ENCODE data around the gene CERS6.

CERS6 gene

GRCh38 chr2:168594778-168595177, 138.7 kb downstream of the CERS6 start:
- peak; percentile 45 for ATAC-seq
- Mint-ChIP-seq H3K9me3 (no peaks in the 10 kb centered on the region), H3K36me3 (no peaks in the 10 kb centered on the region), H3K4me3 (no peak overlapping the region), H3K4me1 (peaks cover 15% of the 10 kb centered on the region), H3K27ac (no peak overlapping the region)
- DNase-seq (ENCODE audit: low spot score in 2 of 2): no peak

GRCh38 chr2:168596881-168597655, 141.0 kb downstream of the CERS6 start:
- Mint-ChIP-seq H3K36me3 (no peaks in the 10 kb centered on the region), H3K9me3 (no peaks in the 10 kb centered on the region), H3K27ac (no peak overlapping the region), H3K4me3 (no peak overlapping the region), H3K4me1 (peaks cover 11% of the 10 kb centered on the region)
- ATAC-seq: peak; percentile 50
- DNase-seq (ENCODE audit: low spot score in 2 of 2): no peak

- H3K4me1 Mint-ChIP-seq: peaks cover 4% of the 10 kb centered on the region
- no peak for ATAC-seq
- DNase-seq (ENCODE audit: low spot score in 2 of 2): no peak
- peaks cover 6% of the 10 kb centered on the region for H3K9me3 Mint-ChIP-seq
- no peaks in the 10 kb centered on the region for H3K36me3 Mint-ChIP-seq
- no peak overlapping the region for H3K27ac Mint-ChIP-seq
- H3K4me3 Mint-ChIP-seq: no peak overlapping the region
These were observed 143.7 kb downstream of the CERS6 start for GRCh38 chr2:168599738-168600137.

GRCh38 chr2:168600949-168601348, 144.9 kb downstream of the CERS6 start:
- H3K9me3 Mint-ChIP-seq: peaks cover 13% of the 10 kb centered on the region
- H3K36me3 Mint-ChIP-seq: no peaks in the 10 kb centered on the region
- DNase-seq (ENCODE audit: low spot score in 2 of 2) (no peak), ATAC-seq (no peak)
- H3K4me1 Mint-ChIP-seq: no peaks in the 10 kb centered on the region
- H3K27ac Mint-ChIP-seq: no peak overlapping the region
- H3K4me3 Mint-ChIP-seq: no peak overlapping the region

- no peak overlapping the region for H3K27ac Mint-ChIP-seq
- H3K9me3 Mint-ChIP-seq: peaks cover 13% of the 10 kb centered on the region
- no peaks in the 10 kb centered on the region for H3K4me1 Mint-ChIP-seq
- H3K4me3 Mint-ChIP-seq: no peak overlapping the region
- no peak for DNase-seq (ENCODE audit: low spot score in 2 of 2)
- no peaks in the 10 kb centered on the region for H3K36me3 Mint-ChIP-seq
- ATAC-seq: no peak
These were observed 145.7 kb downstream of the CERS6 start for GRCh38 chr2:168601741-168602140.

- ATAC-seq (no peak), DNase-seq (ENCODE audit: low spot score in 2 of 2) (no peak)
- no peak overlapping the region for H3K4me3 Mint-ChIP-seq
- no peaks in the 10 kb centered on the region for H3K36me3 Mint-ChIP-seq
- H3K4me1 Mint-ChIP-seq: no peaks in the 10 kb centered on the region
- peaks cover 13% of the 10 kb centered on the region for H3K9me3 Mint-ChIP-seq
- no peak overlapping the region for H3K27ac Mint-ChIP-seq
These were observed 146.3 kb downstream of the CERS6 start for GRCh38 chr2:168602379-168602778.

- peaks cover 13% of the 10 kb centered on the region for H3K9me3 Mint-ChIP-seq
- no peak for DNase-seq (ENCODE audit: low spot score in 2 of 2)
- no peaks in the 10 kb centered on the region for H3K36me3 Mint-ChIP-seq
- ATAC-seq: no peak
- H3K4me3 Mint-ChIP-seq: no peak overlapping the region
- H3K4me1 Mint-ChIP-seq: no peaks in the 10 kb centered on the region
- H3K27ac Mint-ChIP-seq: no peak overlapping the region
These were observed 146.9 kb downstream of the CERS6 start for GRCh38 chr2:168602846-168603401.

GRCh38 chr2:168603439-168603961, 147.4 kb downstream of the CERS6 start:
- ATAC-seq: no peak
- Mint-ChIP-seq H3K27ac (no peak overlapping the region), H3K4me3 (no peak overlapping the region), H3K4me1 (no peaks in the 10 kb centered on the region), H3K9me3 (peaks cover 13% of the 10 kb centered on the region), H3K36me3 (no peaks in the 10 kb centered on the region)
- DNase-seq (ENCODE audit: low spot score in 2 of 2): no peak

GRCh38 chr2:168604252-168604651, 148.2 kb downstream of the CERS6 start:
- DNase-seq (ENCODE audit: low spot score in 2 of 2) (no peak), ATAC-seq (no peak)
- Mint-ChIP-seq H3K27ac (no peak overlapping the region), H3K4me3 (no peak overlapping the region), H3K9me3 (peaks cover 13% of the 10 kb centered on the region), H3K36me3 (no peaks in the 10 kb centered on the region), H3K4me1 (no peaks in the 10 kb centered on the region)

- Mint-ChIP-seq H3K4me3 (no peak overlapping the region), H3K9me3 (peaks cover 13% of the 10 kb centered on the region), H3K36me3 (no peaks in the 10 kb centered on the region), H3K4me1 (peaks cover 4% of the 10 kb centered on the region), H3K27ac (no peak overlapping the region)
- ATAC-seq (no peak), DNase-seq (ENCODE audit: low spot score in 2 of 2) (no peak)
These were observed 151.9 kb downstream of the CERS6 start for GRCh38 chr2:168607992-168608391.

- ATAC-seq: no peak
- H3K36me3 Mint-ChIP-seq: no peaks in the 10 kb centered on the region
- DNase-seq (ENCODE audit: low spot score in 2 of 2): no peak
- H3K4me3 Mint-ChIP-seq: no peak overlapping the region
- H3K27ac Mint-ChIP-seq: no peak overlapping the region
- H3K4me1 Mint-ChIP-seq: peaks cover 6% of the 10 kb centered on the region
- peaks cover 13% of the 10 kb centered on the region for H3K9me3 Mint-ChIP-seq
These were observed 152.7 kb downstream of the CERS6 start for GRCh38 chr2:168608796-168609195.

GRCh38 chr2:168611091-168611490, 155.0 kb downstream of the CERS6 start:
- Mint-ChIP-seq H3K4me1 (peaks cover 6% of the 10 kb centered on the region), H3K36me3 (peaks cover 5% of the 10 kb centered on the region)
- DNase-seq (ENCODE audit: low spot score in 2 of 2): no peak

GRCh38 chr2:168611896-168612650, 156.0 kb downstream of the CERS6 start:
- DNase-seq (ENCODE audit: low spot score in 2 of 2) (no peak), ATAC-seq (no peak)
- Mint-ChIP-seq H3K36me3 (peaks cover 5% of the 10 kb centered on the region), H3K4me3 (no peak overlapping the region), H3K4me1 (peaks cover 6% of the 10 kb centered on the region), H3K27ac (no peak overlapping the region), H3K9me3 (peaks cover under 1% of the 10 kb centered on the region)

More at GRCh38 chr2:168611091-168611490, 155.0 kb downstream of the CERS6 start:
- Mint-ChIP-seq H3K27ac (no peak overlapping the region), H3K4me3 (no peak overlapping the region), H3K9me3 (no peaks in the 10 kb centered on the region)
- ATAC-seq: no peak

GRCh38 chr2:168612719-168613118, 156.6 kb downstream of the CERS6 start:
- Mint-ChIP-seq H3K4me1 (peaks cover 6% of the 10 kb centered on the region), H3K36me3 (peaks cover 5% of the 10 kb centered on the region), H3K9me3 (peaks cover 3% of the 10 kb centered on the region), H3K4me3 (no peak overlapping the region), H3K27ac (no peak overlapping the region)
- DNase-seq (ENCODE audit: low spot score in 2 of 2): no peak
- no peak for ATAC-seq

GRCh38 chr2:168613551-168613950, 157.5 kb downstream of the CERS6 start:
- Mint-ChIP-seq H3K27ac (no peak overlapping the region), H3K4me1 (peaks cover 6% of the 10 kb centered on the region), H3K36me3 (peaks cover 5% of the 10 kb centered on the region), H3K9me3 (peaks cover 3% of the 10 kb centered on the region), H3K4me3 (no peak overlapping the region)
- DNase-seq (ENCODE audit: low spot score in 2 of 2): no peak
- ATAC-seq: no peak

Measured in stimulated activated effector memory CD8-positive, alpha-beta T cell treated with anti-CD3 and anti-CD28 coated beads, Interleukin-12 subunit alpha, Interleukin-12 subunit beta, amount 100 ng/mL, for 72 hours (primary cell).